Esophagus (tissue), 2 donors: ENCODE results near the gene IL17B. TPM values are rescaled to one million over a fixed set of nuclear protein-coding genes. Genes with fewer than 3 reads are reported as not detected.
A peak's percentile ranks its signal among the peaks of the same experiment; 100 is the strongest.

Source experiments
- H3K27ac ChIP-seq, 2 donors: one replicate each; pipeline ENCODE4 v1.5.1; 2013; ENCODE audit warnings: low read depth in 2 of 2, mild to moderate bottlenecking in 2 of 2, inconsistent platforms in 1 of 2, low read length in 1 of 2, moderate library complexity in 1 of 2
- H3K27me3 ChIP-seq, 2 donors: one replicate each; pipeline ENCODE4 v1.6.1; 2013; ENCODE audit warnings: low read length in 2 of 2, control low read depth in 1 of 2, mild to moderate bottlenecking in 1 of 2; ENCODE audit not compliant: insufficient read depth in 2 of 2, control insufficient read depth in 1 of 2
- H3K36me3 ChIP-seq, 2 donors: one replicate each; pipeline ENCODE4 v1.6.1; 2013; ENCODE audit warnings: low read length in 1 of 2; ENCODE audit not compliant: control insufficient read depth in 2 of 2, insufficient read depth in 2 of 2
- H3K4me1 ChIP-seq, 2 donors: one replicate each; pipeline ENCODE4 v1.6.1; 2013; ENCODE audit warnings: low read length in 1 of 2; ENCODE audit not compliant: control insufficient read depth in 2 of 2, insufficient read depth in 2 of 2
- H3K4me3 ChIP-seq, 2 donors: one replicate each; pipeline ENCODE4 v1.5.1; 2013; ENCODE audit warnings: low read length in 2 of 2, mild to moderate bottlenecking in 2 of 2, low read depth in 1 of 2, moderate library complexity in 1 of 2
- H3K9me3 ChIP-seq, 2 donors: one replicate each; pipeline ENCODE4 v1.6.1; 2013; ENCODE audit warnings: mild to moderate bottlenecking in 2 of 2, low read depth in 1 of 2, low read length in 1 of 2, moderate library complexity in 1 of 2; ENCODE audit not compliant: control insufficient read depth in 2 of 2, insufficient read depth in 1 of 2
- WGBS, 2 donors: extraction: QIAGEN DNeasy Blood & Tissue Kit; methylation state at CpG; one replicate each; pipeline ENCODE4 v1.1.7; 2013; 5-methylcytosine and 5-hydroxymethylcytosine counted together
- polyA plus RNA-seq, 2 donors: library from polyadenylated mRNA; stranded (reverse); fragments of 200-250 nt; gene quantifications; one replicate each; pipeline ENCODE4 v1.2.3, GENCODE V29; 2013
- donor health status: healthy with polysubstance abuse.
- donor health status: Bipolar disorder and iron deficiency.

Gene IL17B
- polyA plus RNA-seq, 2 donors = 1.4 TPM

- no peaks in the 10 kb centered on the region for H3K9me3 ChIP-seq
- H3K4me1 ChIP-seq = peaks cover 0 to 5% of the 10 kb centered on the region in 2 donors
- no peak overlapping the region for H3K4me3 ChIP-seq
- no peaks in the 10 kb centered on the region for H3K36me3 ChIP-seq
- WGBS, 2 donors = 86 to 95% methylated on average over 3 of the region's 3 CpGs
- H3K27me3 ChIP-seq = no peaks in the 10 kb centered on the region
- H3K27ac ChIP-seq = no peak overlapping the region
Measured at GRCh38 chr5:149372932-149373331, 6.2 kb downstream of the IL17B start.

- H3K36me3 ChIP-seq = no peaks in the 10 kb centered on the region
- H3K4me3 ChIP-seq = no peak overlapping the region
- H3K9me3 ChIP-seq = no peaks in the 10 kb centered on the region
- H3K27me3 ChIP-seq = no peaks in the 10 kb centered on the region
- WGBS, 2 donors = 74 to 77% methylated on average over 4 of the region's 4 CpGs
- peak overlapping the region in 1 of 2 donors; percentile 42 for H3K27ac ChIP-seq
- peaks cover 5 to 6% of the 10 kb centered on the region in 2 donors for H3K4me1 ChIP-seq
Measured at GRCh38 chr5:149372076-149372795, 6.9 kb downstream of the IL17B start.

GRCh38 chr5:149371296-149371962, 7.7 kb downstream of the IL17B start:
- H3K4me3 ChIP-seq = no peak overlapping the region
- peaks cover 5 to 8% of the 10 kb centered on the region in 2 donors for H3K4me1 ChIP-seq
- H3K27ac ChIP-seq = peak overlapping the region in 1 of 2 donors; percentile 42
- no peaks in the 10 kb centered on the region for H3K9me3 ChIP-seq
- WGBS, 2 donors = 35 to 41% methylated on average over 12 of the region's 12 CpGs
- H3K27me3 ChIP-seq = no peaks in the 10 kb centered on the region
- H3K36me3 ChIP-seq = no peaks in the 10 kb centered on the region

GRCh38 chr5:149370878-149371277, 8.2 kb downstream of the IL17B start:
- no peaks in the 10 kb centered on the region for H3K27me3 ChIP-seq
- H3K27ac ChIP-seq = no peak overlapping the region
- no peaks in the 10 kb centered on the region for H3K9me3 ChIP-seq

GRCh38 chr5:149367972-149368645, 11.0 kb downstream of the IL17B start:
- Histone ChIP-seq H3K36me3 (no peaks in the 10 kb centered on the region), H3K27ac (no peak overlapping the region), H3K4me1 (peaks cover 8 to 9% of the 10 kb centered on the region in 2 donors), H3K4me3 (no peak overlapping the region), H3K9me3 (no peaks in the 10 kb centered on the region), H3K27me3 (no peaks in the 10 kb centered on the region)
- 85 to 88% methylated on average over 22 of the region's 22 CpGs for WGBS, 2 donors

More at GRCh38 chr5:149370878-149371277, 8.2 kb downstream of the IL17B start:
- H3K4me3 ChIP-seq = no peak overlapping the region
- H3K4me1 ChIP-seq = peaks cover 6 to 8% of the 10 kb centered on the region in 2 donors
- no peaks in the 10 kb centered on the region for H3K36me3 ChIP-seq
- WGBS, 2 donors = 57 to 74% methylated on average over 2 of the region's 2 CpGs

GRCh38 chr5:149367249-149367971, 11.7 kb downstream of the IL17B start:
- H3K27me3 ChIP-seq = no peaks in the 10 kb centered on the region
- H3K9me3 ChIP-seq = no peaks in the 10 kb centered on the region
- peaks cover 8 to 9% of the 10 kb centered on the region in 2 donors for H3K4me1 ChIP-seq
- H3K4me3 ChIP-seq = no peak overlapping the region
- peak overlapping the region in 1 of 2 donors; percentile 33 for H3K27ac ChIP-seq
- H3K36me3 ChIP-seq = no peaks in the 10 kb centered on the region
- WGBS, 2 donors = 41 to 42% methylated on average over 14 of the region's 14 CpGs

- no peak overlapping the region for H3K4me3 ChIP-seq
- 77 to 86% methylated on average over 1 of the region's 1 CpG for WGBS, 2 donors
- H3K27me3 ChIP-seq = no peaks in the 10 kb centered on the region
- H3K27ac ChIP-seq = peak overlapping the region; percentile 11 to 16
- H3K36me3 ChIP-seq = no peaks in the 10 kb centered on the region
- peaks cover 8 to 9% of the 10 kb centered on the region in 2 donors for H3K4me1 ChIP-seq
- H3K9me3 ChIP-seq = no peaks in the 10 kb centered on the region
Measured at GRCh38 chr5:149366169-149366729, 12.8 kb downstream of the IL17B start.

- peaks cover 6 to 8% of the 10 kb centered on the region in 2 donors for H3K4me1 ChIP-seq
- WGBS, 2 donors = 80 to 82% methylated on average over 6 of the region's 6 CpGs
Measured at GRCh38 chr5:149365418-149365817, 13.7 kb downstream of the IL17B start.

GRCh38 chr5:149364719-149365118, 14.4 kb downstream of the IL17B start:
- WGBS, 2 donors = 94 to 97% methylated on average over 2 of the region's 2 CpGs
- H3K4me1 ChIP-seq = peaks cover 6 to 8% of the 10 kb centered on the region in 2 donors
- H3K4me3 ChIP-seq = no peak overlapping the region
- no peaks in the 10 kb centered on the region for H3K9me3 ChIP-seq
- H3K27me3 ChIP-seq = no peaks in the 10 kb centered on the region
- no peak overlapping the region for H3K27ac ChIP-seq
- no peaks in the 10 kb centered on the region for H3K36me3 ChIP-seq

More at GRCh38 chr5:149365418-149365817, 13.7 kb downstream of the IL17B start:
- Histone ChIP-seq H3K27me3 (no peaks in the 10 kb centered on the region), H3K4me3 (no peak overlapping the region), H3K9me3 (no peaks in the 10 kb centered on the region), H3K27ac (peak overlapping the region in 1 of 2 donors; percentile 11), H3K36me3 (no peaks in the 10 kb centered on the region)
